Sigmoid colon (tissue), 7 donors: ENCODE data around the gene AKAP8L. TPM values are rescaled to one million over a fixed set of nuclear protein-coding genes. Genes with fewer than 3 reads are reported as not detected.
A peak's percentile ranks its signal among the peaks of the same experiment; 100 is the strongest.

Experiments
- DNase-seq: peaks from one replicate; pipeline ENCODE4 v3.0.0-alpha.2; 2019
- H3K27ac ChIP-seq, 4 donors: fragments of 200-600 bp; sonication (generic); one replicate each; pipeline ENCODE4 v1.5.1; 2016 to 2019; ENCODE audit warnings: mild to moderate bottlenecking in 1 of 4
- H3K27me3 ChIP-seq, 3 donors: fragments of 200-600 bp; sonication (generic); one replicate each; pipeline ENCODE4 v1.5.1; 2019; ENCODE audit warnings: mild to moderate bottlenecking in 1 of 3
- H3K36me3 ChIP-seq, 4 donors: fragments of 200-600 bp; sonication (generic); one replicate each; pipeline ENCODE4 v1.5.1; 2016 to 2019
- H3K4me1 ChIP-seq, 4 donors: fragments of 200-600 bp; sonication (generic); one replicate each; pipeline ENCODE4 v1.5.1; 2017 to 2019
- H3K4me3 ChIP-seq, 4 donors: fragments of 200-600 bp; sonication (generic); one replicate each; pipeline ENCODE4 v1.5.1; 2017 to 2019; ENCODE audit warnings: mild to moderate bottlenecking in 2 of 4, moderate library complexity in 1 of 4
- H3K9me3 ChIP-seq, 4 donors: fragments of 200-600 bp in 3 of 4; sonication (generic) in 3 of 4; one replicate each; pipeline versions ENCODE4 v1.5.1 to v1.6.1; 2013 to 2019
- CTCF ChIP-seq, 4 experiments: fragments of 450-650 bp in 3 of 4; fragments of 200-600 bp in 1 of 4; IDR thresholded peaks; one replicate each; pipeline ENCODE4 v1.5.1; 2016 to 2019; ENCODE audit warnings: antibody characterized with exemption in 4 of 4, mild to moderate bottlenecking in 3 of 4, moderate library complexity in 2 of 4
- EP300 ChIP-seq, 4 donors: sonication (generic); formaldehyde crosslinking; IDR thresholded peaks; one replicate each; pipeline ENCODE4 v1.6.1; 2017; ENCODE audit warnings: antibody characterized with exemption in 4 of 4
- POLR2A ChIP-seq, 2 donors: fragments of 450-650 bp; IDR thresholded peaks; one replicate each; pipeline ENCODE4 v1.6.1; 2016; ENCODE audit warnings: antibody characterized with exemption in 2 of 2, mild to moderate bottlenecking in 2 of 2, moderate library complexity in 2 of 2
- POLR2AphosphoS5 ChIP-seq, 4 donors: sonication (generic); formaldehyde crosslinking; IDR thresholded peaks; one replicate each; pipeline ENCODE4 v1.6.1; 2017; ENCODE audit warnings: antibody characterized with exemption in 4 of 4
- WGBS, 2 donors: extraction: QIAGEN DNeasy Blood & Tissue Kit; methylation state at CpG; one replicate each; pipeline ENCODE4 v1.1.7; 2013; 5-methylcytosine and 5-hydroxymethylcytosine counted together
- intact Hi-C: fragments of 100-400 bp; cut with DNase I; formaldehyde crosslinking; loops from one replicate; pipeline ENCODE4 v1.15.1; 2023
- polyA plus RNA-seq, 3 donors: library from polyadenylated mRNA; stranded (reverse); fragments of 200-250 nt; gene quantifications; one replicate each; pipeline ENCODE4 v1.2.3, GENCODE V29; 2013
- total RNA-seq, 4 donors: library from RNA; depleted of rRNA; stranded (reverse); fragments of >200 nt; gene quantifications; one replicate each; pipeline ENCODE4 v1.1.0, GENCODE V29; 2016
- donor health status: healthy with polysubstance abuse.
- donor health status: Bipolar disorder and iron deficiency.
- donor health status: healthy.

AKAP8L gene
- total and polyA plus RNA-seq, 7 donors: 15.0 to 145 (median 90.5) TPM

- intact Hi-C loops: loop anchor here (1.0 to 5.0 kb wide), 5 partner anchors 38 to 203 kb away; partner anchors contain the start of gene AKAP8L
- 1 to 2% methylated on average over 56 of the region's 56 CpGs for WGBS, 2 donors
- TF ChIP-seq EP300 (IDR thresholded peaks at IDR 0.05): no peak
- TF ChIP-seq CTCF (IDR thresholded peaks at IDR 0.05): peak in 1 of 4 experiments; percentile 10
Measured at GRCh38 chr19:15379999-15380647, 38.7 kb downstream of the AKAP8L start.

GRCh38 chr19:15379083-15379998 lies 39.4 kb downstream of the AKAP8L start, which contains the start of gene AKAP8:
Gene AKAP8 (minus strand): TSS chr19:15379787. CDS start chr19:15379731, 56 bp downstream.
- 0 to 1% methylated on average over 111 of the region's 111 CpGs for WGBS, 2 donors

More at GRCh38 chr19:15379999-15380647, 38.7 kb downstream of the AKAP8L start:
- peak; percentile 81 for DNase-seq
- Histone ChIP-seq H3K27me3 (no peaks in the 10 kb centered on the region), H3K9me3 (no peaks in the 10 kb centered on the region), H3K36me3 (peaks cover 0 to 10% (median 0%) of the 10 kb centered on the region in 4 donors), H3K4me3 (peak overlapping the region; percentile 84 to 99 (median 87)), H3K4me1 (peaks cover 0 to 40% (median 37%) of the 10 kb centered on the region in 4 donors), H3K27ac (peak overlapping the region; percentile 89 to 99 (median 95))

GRCh38 chr19:15378534-15379082 lies 40.2 kb downstream of the AKAP8L start:
- intact Hi-C loops: loop anchor here (1.0 to 5.0 kb wide), 6 partner anchors 40 to 202 kb away; partner anchors contain the start of gene AKAP8L
- Histone ChIP-seq H3K9me3 (no peaks in the 10 kb centered on the region), H3K27ac (peak overlapping the region; percentile 89 to 99 (median 95)), H3K4me3 (peak overlapping the region; percentile 84 to 99 (median 87)), H3K27me3 (no peaks in the 10 kb centered on the region), H3K4me1 (peaks cover 0 to 55% (median 52%) of the 10 kb centered on the region in 4 donors), H3K36me3 (peaks cover 0 to 15% (median 4%) of the 10 kb centered on the region in 4 donors)
- TF ChIP-seq POLR2AphosphoS5 (IDR thresholded peaks at IDR 0.05): peak in 1 of 4 donors; percentile 12
- TF ChIP-seq CTCF (IDR thresholded peaks at IDR 0.05): no peak
- peak; percentile 76 for DNase-seq
- 0% methylated on average over 22 of the region's 22 CpGs for WGBS, 2 donors

More at GRCh38 chr19:15379083-15379998, 39.4 kb downstream of the AKAP8L start, which contains the start of gene AKAP8:
- TF ChIP-seq POLR2A (IDR thresholded peaks at IDR 0.05) (peak; percentile 27 to 42), EP300 (IDR thresholded peaks at IDR 0.05) (no peak), POLR2AphosphoS5 (IDR thresholded peaks at IDR 0.05) (peak; percentile 84 to 97 (median 92)), CTCF (IDR thresholded peaks at IDR 0.05) (no peak)
- no peaks in the 10 kb centered on the region for H3K27me3 ChIP-seq
- H3K27ac ChIP-seq: peak within 1 kb of the TSS; percentile 89 to 99 (median 95)
- H3K36me3 ChIP-seq: peaks cover 0 to 10% (median 0%) of the 10 kb centered on the region in 4 donors
- peak within 1 kb of the TSS; percentile 84 to 99 (median 87) for H3K4me3 ChIP-seq
- intact Hi-C loops: loop anchor here (1.0 to 5.0 kb wide), 5 partner anchors 39 to 203 kb away; partner anchors contain the start of gene AKAP8L
- peaks cover 0 to 47% (median 45%) of the 10 kb centered on the region in 4 donors for H3K4me1 ChIP-seq
- DNase-seq: peak; percentile 99
- no peaks in the 10 kb centered on the region for H3K9me3 ChIP-seq

GRCh38 chr19:15374796-15375440 lies 43.9 kb downstream of the AKAP8L start:
- no peak for DNase-seq
- no peaks in the 10 kb centered on the region for H3K27me3 ChIP-seq
- peak overlapping the region; percentile 22 to 60 (median 41) for H3K27ac ChIP-seq
- H3K36me3 ChIP-seq: peaks cover 30 to 42% (median 39%) of the 10 kb centered on the region in 4 donors
- no peak overlapping the region for H3K4me3 ChIP-seq
- no peak for TF ChIP-seq CTCF (IDR thresholded peaks at IDR 0.05)
- TF ChIP-seq POLR2AphosphoS5 (IDR thresholded peaks at IDR 0.05): peak in 2 of 4 donors; percentile 29 to 34
- TF ChIP-seq EP300 (IDR thresholded peaks at IDR 0.05): peak in 1 of 4 donors; percentile 20
- TF ChIP-seq POLR2A (IDR thresholded peaks at IDR 0.05): no peak
- H3K4me1 ChIP-seq: peaks cover 0 to 47% (median 45%) of the 10 kb centered on the region in 4 donors
- WGBS, 2 donors: 84% methylated on average over 24 of the region's 24 CpGs
- intact Hi-C loops: loop anchor here (5.0 kb wide), 2 partner anchors 57 to 77 kb away; no protein-coding TSS in a partner anchor
- H3K9me3 ChIP-seq: no peaks in the 10 kb centered on the region
